Measurements from ENCODE around the gene GH1. TPM values are rescaled to one million over a fixed set of nuclear protein-coding genes. Genes with fewer than 3 reads are reported as not detected.
A peak's percentile ranks its signal among the peaks of the same experiment; 100 is the strongest.
"Not testable (repeated sequence)": the region's sequence is repeated elsewhere in the genome, so short reads cannot be mapped to it uniquely, and the experiment has no call there.

The GH1 gene
- total RNA-seq, result not detected

DNA sequence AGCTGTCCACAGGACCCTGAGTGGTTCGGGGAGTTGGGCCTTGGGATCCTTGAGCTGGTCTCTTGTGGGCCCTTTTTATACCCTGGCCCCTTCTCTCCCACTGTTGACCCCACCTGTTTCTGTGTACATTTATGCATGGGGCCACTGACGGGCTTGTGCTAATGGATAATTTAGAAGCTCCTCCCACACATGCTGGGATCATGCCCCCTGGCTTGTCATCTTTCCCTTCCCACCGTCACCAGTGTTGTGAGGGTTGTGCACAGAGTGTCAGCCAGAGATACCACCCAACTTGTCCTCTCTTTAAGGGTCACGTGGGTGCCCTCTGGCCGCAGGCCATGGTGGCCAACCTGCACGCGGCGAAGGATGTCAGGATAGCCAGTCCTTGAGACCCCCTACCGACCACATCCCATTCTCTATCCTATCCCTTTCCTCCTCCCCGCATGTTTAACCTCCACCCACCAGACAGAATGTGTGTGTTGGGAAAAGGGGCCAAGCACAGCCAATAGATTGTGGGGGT is at the start of gene GH1:
Gene GH1, minus strand, starts transcription at position 51 of the 517 bp plus-strand sequence. CDS start 63 bp downstream, outside the sequence.
- not testable (repeated sequence) for DNase-seq; H3K27ac Mint-ChIP-seq; H3K4me3 Mint-ChIP-seq; H3K36me3 Mint-ChIP-seq (ENCODE audit: low read depth); H3K4me1 Mint-ChIP-seq; H3K9me3 Mint-ChIP-seq
- CTCF ChIA-PET, result interaction anchor here (0.7 to 5.8 kb wide), 34 partner anchors 8 to 363 kb away, joined by 3 to 136 read pairs (median 5); partner anchors contain the start of genes CD79B, ERN1, ICAM2 and PRR29
- POLR2A ChIA-PET, result interaction anchor here (1.1 to 3.0 kb wide), 12 partner anchors 13 to 227 kb away, joined by 3 to 27 read pairs (median 7); partner anchors contain the start of genes CD79B and ICAM2
- H3K27me3 Mint-ChIP-seq, result peaks cover 19% of the 10 kb centered on the region

GRCh38 chr17:63967953-63968352 is 49.3 kb upstream of the GH1 start:
- ChIA-PET POLR2A (interaction anchor here (1.3 to 1.5 kb wide), 2 partner anchors 11 to 12 kb away, joined by 3 to 5 read pairs; no protein-coding TSS in a partner anchor), CTCF (interaction anchor here (0.7 to 1.7 kb wide), 4 partner anchors 18 to 63 kb away, joined by 5 to 6 read pairs (median 5); no protein-coding TSS in a partner anchor)
- Mint-ChIP-seq H3K36me3 (ENCODE audit: low read depth) (no peaks in the 10 kb centered on the region), H3K27me3 (peaks cover 10% of the 10 kb centered on the region), H3K4me3 (no peak overlapping the region), H3K9me3 (no peaks in the 10 kb centered on the region), H3K4me1 (peaks cover 13% of the 10 kb centered on the region), H3K27ac (no peak overlapping the region)
- no peak for DNase-seq

- peaks cover 11% of the 10 kb centered on the region for H3K27me3 Mint-ChIP-seq
- ChIA-PET CTCF (interaction anchor here (0.8 to 1.7 kb wide), 6 partner anchors 17 to 59 kb away, joined by 3 to 9 read pairs (median 5); no protein-coding TSS in a partner anchor), POLR2A (interaction anchor here (1.0 to 1.5 kb wide), 3 partner anchors 11 to 53 kb away, joined by 3 to 5 read pairs (median 4); partner anchors contain the start of gene ICAM2)
- H3K36me3 Mint-ChIP-seq (ENCODE audit: low read depth), result no peaks in the 10 kb centered on the region
- peaks cover 15% of the 10 kb centered on the region for H3K4me1 Mint-ChIP-seq
- H3K27ac Mint-ChIP-seq, result no peak overlapping the region
- DNase-seq, result peak; percentile 54
- H3K9me3 Mint-ChIP-seq, result no peaks in the 10 kb centered on the region
- H3K4me3 Mint-ChIP-seq, result no peak overlapping the region
Measured at GRCh38 chr17:63966646-63967264, 48.1 kb upstream of the GH1 start.

DNA sequence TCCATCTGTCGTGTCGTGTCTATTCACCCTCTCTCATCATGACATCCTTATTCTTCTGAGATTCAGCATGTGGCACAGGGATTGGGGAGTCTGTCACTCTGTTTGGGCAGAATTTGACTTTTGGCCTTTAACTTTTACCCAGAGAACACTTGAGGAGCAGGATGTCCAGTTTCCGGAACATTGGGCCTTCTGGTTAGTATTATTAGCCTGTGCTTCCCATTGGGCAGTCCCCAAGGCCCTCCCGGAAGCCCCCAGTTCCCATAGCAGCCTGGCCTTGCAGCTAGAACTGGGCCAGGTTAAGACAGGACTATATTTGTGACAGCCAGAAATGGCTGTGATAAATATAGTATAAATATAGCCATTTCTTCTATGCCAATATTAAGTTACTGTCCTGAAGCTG is 44.5 kb upstream of the GH1 start:
- no peak overlapping the region for H3K27ac Mint-ChIP-seq
- DNase-seq, result no peak
- H3K27me3 Mint-ChIP-seq, result peaks cover 7% of the 10 kb centered on the region
- no peaks in the 10 kb centered on the region for H3K36me3 Mint-ChIP-seq (ENCODE audit: low read depth)
- ChIA-PET POLR2A (no interaction called here), CTCF (no interaction called here)
- no peaks in the 10 kb centered on the region for H3K9me3 Mint-ChIP-seq
- H3K4me3 Mint-ChIP-seq, result no peak overlapping the region
- peaks cover 14% of the 10 kb centered on the region for H3K4me1 Mint-ChIP-seq

DNA sequence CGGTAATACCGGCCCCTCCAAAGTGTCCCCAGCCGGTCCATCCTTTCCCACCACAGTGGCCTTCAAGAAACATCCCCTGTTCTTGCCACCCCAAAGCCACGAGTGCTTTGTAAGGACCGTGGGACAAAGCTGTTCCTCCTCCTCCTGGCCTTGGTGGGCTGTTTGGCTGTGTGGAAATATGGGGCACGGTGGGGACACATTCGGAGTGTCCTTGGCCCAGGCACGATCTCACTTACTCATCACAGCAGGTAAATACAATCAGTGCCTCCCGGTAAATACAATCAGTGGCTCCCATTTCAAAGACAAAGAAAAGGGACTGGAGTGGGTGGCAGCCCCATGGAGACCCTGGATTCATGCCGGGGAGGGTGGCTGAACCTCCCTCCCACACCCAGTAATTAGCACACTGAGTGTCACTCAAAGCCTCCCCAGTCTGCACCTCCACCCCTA is 43.7 kb upstream of the GH1 start:
- no peak overlapping the region for H3K4me3 Mint-ChIP-seq
- no peak for DNase-seq
- ChIA-PET CTCF (interaction anchor here (0.6 to 2.3 kb wide), 2 partner anchors 16 to 113 kb away, joined by 5 to 7 read pairs; no protein-coding TSS in a partner anchor), POLR2A (no interaction called here)
- peaks cover 5% of the 10 kb centered on the region for H3K27me3 Mint-ChIP-seq
- H3K27ac Mint-ChIP-seq, result no peak overlapping the region
- no peaks in the 10 kb centered on the region for H3K9me3 Mint-ChIP-seq
- no peaks in the 10 kb centered on the region for H3K36me3 Mint-ChIP-seq (ENCODE audit: low read depth)
- H3K4me1 Mint-ChIP-seq, result peaks cover 13% of the 10 kb centered on the region

DNA sequence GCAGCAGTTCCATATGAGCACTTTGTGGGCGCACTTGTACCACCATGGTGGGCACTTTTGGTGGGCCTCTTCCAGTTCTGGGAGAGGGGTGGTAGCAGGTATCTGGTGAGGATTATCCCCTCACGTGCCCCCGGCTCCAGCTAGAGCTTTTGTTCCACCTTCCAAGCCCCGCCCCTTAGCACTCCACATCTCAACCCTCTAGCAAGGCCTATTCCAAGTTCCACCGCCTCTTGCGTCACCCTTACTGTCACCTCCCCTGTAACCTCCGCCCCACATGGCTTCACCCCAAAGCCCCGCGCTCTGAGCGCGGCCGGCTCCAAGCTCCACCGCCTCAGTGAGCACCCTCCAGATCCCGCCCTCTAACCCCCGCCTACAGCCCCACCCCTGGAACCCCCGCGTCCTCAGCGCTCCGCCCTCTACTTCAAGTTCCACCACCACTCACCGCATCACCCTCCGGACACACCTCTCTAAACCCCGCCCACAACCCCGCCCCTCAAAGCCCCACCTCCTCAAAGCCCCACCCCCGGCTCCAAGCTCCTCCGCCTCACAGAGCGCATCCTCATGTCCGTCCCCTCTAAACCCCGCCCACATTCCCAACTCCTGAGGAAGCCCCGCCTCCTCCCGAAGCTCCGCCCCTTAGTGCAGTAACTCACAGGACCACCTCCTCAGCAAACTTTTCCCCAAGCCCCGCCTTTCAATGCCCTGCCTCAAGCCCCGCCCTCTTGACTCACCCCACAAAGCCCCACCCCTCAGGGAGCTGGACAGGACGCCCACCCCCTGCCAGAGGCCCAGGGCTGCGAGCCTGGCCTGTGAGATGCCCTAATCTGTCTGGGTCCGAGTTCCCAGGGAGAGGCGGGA is 42.9 kb upstream of the GH1 start:
- DNase-seq, result peak; percentile 52
- ChIA-PET CTCF (interaction anchor here (0.6 to 2.3 kb wide), 4 partner anchors 15 to 113 kb away, joined by 3 to 7 read pairs (median 6); partner anchors contain the start of gene CD79B), POLR2A (interaction anchor here (0.8 to 1.0 kb wide), 2 partner anchors 15 to 59 kb away, joined by 3 to 4 read pairs; partner anchors contain the start of gene ICAM2)

DNA sequence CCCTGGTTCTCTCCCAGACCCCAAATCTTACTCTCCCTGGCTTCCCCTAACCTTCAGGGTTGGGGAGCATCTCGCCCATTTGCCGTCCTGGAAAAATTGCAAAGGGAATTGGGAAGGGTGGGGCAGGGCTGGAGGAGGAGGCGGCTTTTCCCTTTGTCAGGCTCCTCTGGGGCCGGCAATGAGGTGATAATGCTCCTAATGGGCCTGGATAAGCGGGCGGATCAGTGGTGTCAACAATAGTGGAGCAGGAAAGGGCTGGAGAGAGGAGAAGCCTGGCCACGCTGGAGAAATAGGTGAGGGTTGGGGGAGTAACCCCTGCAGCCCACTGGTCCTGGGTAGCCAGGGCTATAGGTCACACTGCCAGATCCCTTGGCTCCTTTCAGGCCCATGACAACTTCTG is 41.8 kb upstream of the GH1 start:
- no peak for DNase-seq
- Mint-ChIP-seq H3K4me1 (peaks cover 6% of the 10 kb centered on the region), H3K9me3 (no peaks in the 10 kb centered on the region), H3K27ac (no peak overlapping the region), H3K27me3 (peaks cover 5% of the 10 kb centered on the region), H3K4me3 (no peak overlapping the region), H3K36me3 (ENCODE audit: low read depth) (no peaks in the 10 kb centered on the region)
- POLR2A ChIA-PET, result no interaction called here
- CTCF ChIA-PET, result interaction anchor here (1.3 to 2.3 kb wide), 2 partner anchors 14 to 41 kb away, joined by 7 read pairs; no protein-coding TSS in a partner anchor

More for the DNA sequence above, 42.9 kb upstream of the GH1 start:
- Mint-ChIP-seq H3K4me3 (no peak overlapping the region), H3K27ac (no peak overlapping the region), H3K27me3 (peaks cover 5% of the 10 kb centered on the region), H3K9me3 (no peaks in the 10 kb centered on the region), H3K36me3 (ENCODE audit: low read depth) (no peaks in the 10 kb centered on the region), H3K4me1 (peaks cover 6% of the 10 kb centered on the region)

DNA sequence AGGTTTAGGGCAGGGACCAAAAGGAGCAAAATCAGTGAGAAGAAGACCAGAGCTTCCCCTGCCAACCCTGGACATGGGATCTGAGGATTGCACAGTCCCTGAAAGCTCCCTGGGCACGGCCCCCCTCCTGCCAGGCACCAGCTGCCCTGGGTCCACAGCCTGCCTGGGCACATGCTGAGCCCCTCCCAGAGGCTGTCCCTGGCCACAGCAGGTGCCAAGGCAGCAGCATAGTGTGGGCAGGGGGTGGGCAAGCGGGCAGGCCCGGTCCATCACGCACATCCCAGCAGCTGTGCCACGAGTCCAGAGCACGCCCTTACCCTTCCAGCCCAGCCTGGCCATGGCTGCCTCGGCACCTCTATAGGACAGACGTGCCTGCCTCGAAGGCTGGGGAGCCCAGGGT is 41.4 kb upstream of the GH1 start:
- Mint-ChIP-seq H3K36me3 (ENCODE audit: low read depth) (no peaks in the 10 kb centered on the region), H3K9me3 (no peaks in the 10 kb centered on the region), H3K27ac (no peak overlapping the region), H3K4me3 (no peak overlapping the region), H3K4me1 (peaks cover 9% of the 10 kb centered on the region), H3K27me3 (peaks cover 5% of the 10 kb centered on the region)
- ChIA-PET POLR2A (no interaction called here), CTCF (no interaction called here)
- no peak for DNase-seq

DNA sequence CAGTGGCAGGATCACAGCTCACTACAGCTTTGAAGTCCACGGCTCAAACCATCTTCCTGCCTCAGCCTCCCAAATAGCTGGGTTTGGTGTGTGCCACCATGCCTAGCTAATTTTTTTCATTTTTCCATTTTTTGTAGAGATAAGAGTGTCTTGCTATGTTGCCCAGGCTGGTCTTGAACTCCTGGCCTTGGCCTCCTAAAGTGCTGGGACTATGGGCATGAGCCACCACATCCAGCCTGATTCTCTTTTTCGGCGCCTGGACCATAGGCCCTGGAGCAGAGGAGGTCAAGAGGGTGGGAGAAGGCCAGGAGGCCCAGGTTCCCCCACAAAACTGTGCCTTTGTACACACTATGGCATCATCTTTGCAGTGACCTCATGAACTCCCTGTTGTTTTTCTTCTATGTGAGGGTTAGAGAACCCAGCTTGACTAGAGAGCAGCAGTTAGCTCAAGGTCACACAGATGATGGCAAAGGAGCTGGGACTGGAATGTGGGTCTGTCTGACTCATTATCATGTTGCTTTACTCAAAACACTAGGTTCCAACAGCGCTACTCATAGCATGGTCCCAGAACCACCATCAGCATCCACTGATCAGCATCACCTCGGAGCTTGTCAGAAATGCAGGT is 37.8 kb upstream of the GH1 start:
- Mint-ChIP-seq H3K4me3 (no peak overlapping the region), H3K9me3 (no peaks in the 10 kb centered on the region), H3K27ac (no peak overlapping the region), H3K27me3 (peaks cover 5% of the 10 kb centered on the region), H3K4me1 (peaks cover 25% of the 10 kb centered on the region), H3K36me3 (ENCODE audit: low read depth) (no peaks in the 10 kb centered on the region)
- no peak for DNase-seq
- ChIA-PET CTCF (interaction anchor here (1.0 to 2.8 kb wide), 3 partner anchors 10 to 70 kb away, joined by 3 to 21 read pairs (median 4); no protein-coding TSS in a partner anchor), POLR2A (interaction anchor here (1.3 to 1.5 kb wide), 2 partner anchors 10 to 11 kb away, joined by 3 to 4 read pairs; no protein-coding TSS in a partner anchor)

- Mint-ChIP-seq H3K36me3 (ENCODE audit: low read depth) (no peaks in the 10 kb centered on the region), H3K4me1 (peaks cover 25% of the 10 kb centered on the region), H3K4me3 (no peak overlapping the region), H3K27ac (no peak overlapping the region), H3K27me3 (peaks cover 5% of the 10 kb centered on the region), H3K9me3 (no peaks in the 10 kb centered on the region)
- ChIA-PET POLR2A (interaction anchor here (0.5 to 1.6 kb wide), 3 partner anchors 12 to 76 kb away, joined by 3 to 4 read pairs (median 4); no protein-coding TSS in a partner anchor), CTCF (interaction anchor here (1.0 to 2.8 kb wide), 4 partner anchors 9 to 74 kb away, joined by 3 to 21 read pairs (median 5); no protein-coding TSS in a partner anchor)
- no peak for DNase-seq
Measured at GRCh38 chr17:63955791-63956190, 37.2 kb upstream of the GH1 start.

DNA sequence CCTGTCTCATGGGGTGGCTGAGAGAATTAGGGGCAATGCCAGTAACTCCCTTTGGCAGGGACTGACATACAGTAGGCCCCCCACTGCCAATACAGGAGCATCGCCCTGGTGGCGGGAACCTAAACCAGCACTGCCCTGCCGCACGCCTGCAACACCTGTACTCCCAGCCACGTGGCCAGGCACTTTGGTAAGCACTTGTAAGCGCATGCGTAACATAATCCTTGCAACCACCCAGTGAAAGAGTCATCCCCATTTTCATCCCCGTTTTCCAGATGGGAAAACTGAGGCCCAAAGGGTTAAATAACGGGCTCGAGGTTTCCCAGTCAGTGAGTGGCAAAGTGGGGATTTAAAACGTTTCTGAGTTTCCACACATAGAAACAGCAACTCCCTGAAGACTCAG is 36.6 kb upstream of the GH1 start:
- Mint-ChIP-seq H3K4me3 (no peak overlapping the region), H3K27me3 (peaks cover 5% of the 10 kb centered on the region), H3K27ac (no peak overlapping the region), H3K9me3 (no peaks in the 10 kb centered on the region), H3K4me1 (peaks cover 25% of the 10 kb centered on the region), H3K36me3 (ENCODE audit: low read depth) (no peaks in the 10 kb centered on the region)
- ChIA-PET POLR2A (interaction anchor here (0.5 to 1.6 kb wide), 5 partner anchors 12 to 77 kb away, joined by 3 to 5 read pairs (median 4); partner anchors contain the start of gene ICAM2), CTCF (interaction anchor here (0.8 to 2.2 kb wide), 3 partner anchors 10 to 74 kb away, joined by 3 to 6 read pairs (median 4); no protein-coding TSS in a partner anchor)
- DNase-seq, result no peak
